Suprapubic skin (tissue), 4 donors: ENCODE results near the gene TEX29. TPM values are rescaled to one million over a fixed set of nuclear protein-coding genes. Genes with fewer than 3 reads are reported as not detected.

Experiments used
- DNase-seq, 2 donors: peaks; one replicate each; pipeline ENCODE4 v3.0.0-alpha.2; 2019; ENCODE audit warnings: low spot score in 2 of 2
- H3K27ac ChIP-seq: fragments of 200-600 bp; sonication (generic); one replicate; pipeline ENCODE4 v1.5.1; 2019
- H3K27me3 ChIP-seq: fragments of 200-600 bp; sonication (generic); one replicate; pipeline ENCODE4 v1.5.1; 2019
- H3K36me3 ChIP-seq: fragments of 200-600 bp; sonication (generic); one replicate; pipeline ENCODE4 v1.5.1; 2019
- H3K4me1 ChIP-seq: fragments of 200-600 bp; sonication (generic); one replicate; pipeline ENCODE4 v1.5.1; 2019
- H3K4me3 ChIP-seq: fragments of 200-600 bp; sonication (generic); one replicate; pipeline ENCODE4 v1.5.1; 2019; ENCODE audit warnings: mild to moderate bottlenecking
- H3K9me3 ChIP-seq: fragments of 200-600 bp; sonication (generic); one replicate; pipeline ENCODE4 v1.5.1; 2019
- CTCF ChIP-seq, 2 donors: fragments of 200-600 bp in 1 of 2; fragments of 450-650 bp in 1 of 2; sonication (generic) in 1 of 2; IDR thresholded peaks; one replicate each; pipeline ENCODE4 v1.5.1; 2016 to 2019; ENCODE audit warnings: antibody characterized with exemption in 2 of 2, mild to moderate bottlenecking in 1 of 2, moderate library complexity in 1 of 2
- EP300 ChIP-seq: sonication (generic); formaldehyde crosslinking; IDR thresholded peaks from one replicate; pipeline ENCODE4 v1.6.1; 2017; ENCODE audit warnings: antibody characterized with exemption
- POLR2A ChIP-seq, 2 donors: fragments of 450-650 bp; IDR thresholded peaks; one replicate each; pipeline ENCODE4 v1.6.1; 2017; ENCODE audit warnings: antibody characterized with exemption in 2 of 2, mild to moderate bottlenecking in 2 of 2, moderate library complexity in 2 of 2
- POLR2AphosphoS5 ChIP-seq, 3 donors: sonication (generic); formaldehyde crosslinking; IDR thresholded peaks; one replicate each; pipeline ENCODE4 v1.6.1; 2017; ENCODE audit warnings: antibody characterized with exemption in 3 of 3
- WGBS: methylation state at CpG from one replicate; pipeline ENCODE4 v1.1.5; 2018; 5-methylcytosine and 5-hydroxymethylcytosine counted together
- total RNA-seq, 4 donors: library from RNA; depleted of rRNA; stranded (reverse); fragments of >200 nt; gene quantifications; one replicate each; pipeline ENCODE4 v1.1.0, GENCODE V29; 2016

The TEX29 gene
- total RNA-seq, 4 donors from 2014 or later, result not detected

GRCh38 chr13:111323549-111323948 is 3.1 kb downstream of the TEX29 start:
- H3K4me1 ChIP-seq, result no peaks in the 10 kb centered on the region
- no peaks in the 10 kb centered on the region for H3K27me3 ChIP-seq
- DNase-seq, result peak in 1 of 2 donors; percentile 53
- no peaks in the 10 kb centered on the region for H3K36me3 ChIP-seq
- no peaks in the 10 kb centered on the region for H3K9me3 ChIP-seq
- no peak for TF ChIP-seq POLR2A (IDR thresholded peaks at IDR 0.05)
- no peak for TF ChIP-seq CTCF (IDR thresholded peaks at IDR 0.05)
- TF ChIP-seq POLR2AphosphoS5 (IDR thresholded peaks at IDR 0.05), result no peak
- no peak for TF ChIP-seq EP300
- no peak overlapping the region for H3K4me3 ChIP-seq
- no peak overlapping the region for H3K27ac ChIP-seq
- WGBS, result 80% methylated on average over 14 of the region's 14 CpGs

DNA sequence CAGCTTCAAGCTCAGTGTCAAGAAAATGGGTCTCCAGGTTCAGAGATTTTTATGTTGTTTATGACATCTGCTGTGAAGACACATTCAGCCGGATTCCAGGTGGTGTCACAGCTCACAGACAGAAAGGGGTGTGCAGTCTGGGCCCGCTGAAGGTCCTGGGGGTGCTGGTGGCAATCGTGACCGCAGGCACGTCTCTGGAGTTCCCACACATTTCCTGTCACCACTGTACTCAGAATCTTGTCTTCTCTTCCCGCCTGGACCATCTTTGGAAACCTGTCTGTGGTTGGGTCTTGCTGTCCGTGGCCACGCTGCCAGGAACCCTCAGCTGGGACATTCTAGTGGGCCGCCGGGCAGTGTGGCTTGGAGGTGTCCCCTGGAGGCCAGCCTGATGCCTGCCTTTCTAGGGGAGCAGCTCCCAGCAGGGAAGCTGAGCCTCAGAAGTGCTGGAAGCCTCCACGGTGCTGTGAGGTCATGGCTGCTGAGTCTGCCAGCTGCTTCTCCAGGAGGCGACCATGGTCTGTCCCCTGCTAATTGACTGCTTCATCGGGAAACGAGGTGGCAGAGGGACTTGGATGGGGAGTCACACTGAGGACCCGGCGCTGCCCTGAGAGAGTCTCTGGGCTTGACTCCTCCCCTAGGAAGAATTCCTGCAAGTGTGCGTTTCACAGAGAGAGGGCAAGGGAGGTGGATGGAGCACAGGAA is 3.7 kb downstream of the TEX29 start:
- H3K4me3 ChIP-seq, result no peak overlapping the region
- 62% methylated on average over 14 of the region's 17 CpGs for WGBS
- H3K27me3 ChIP-seq, result no peaks in the 10 kb centered on the region
- no peaks in the 10 kb centered on the region for H3K9me3 ChIP-seq
- TF ChIP-seq POLR2A (IDR thresholded peaks at IDR 0.05), result no peak
- TF ChIP-seq EP300, result no peak
- no peak for TF ChIP-seq POLR2AphosphoS5 (IDR thresholded peaks at IDR 0.05)
- no peak for TF ChIP-seq CTCF (IDR thresholded peaks at IDR 0.05)
- no peak for DNase-seq
- H3K36me3 ChIP-seq, result no peaks in the 10 kb centered on the region
- no peak overlapping the region for H3K27ac ChIP-seq
- H3K4me1 ChIP-seq, result no peaks in the 10 kb centered on the region

- H3K9me3 ChIP-seq, result no peaks in the 10 kb centered on the region
- H3K27me3 ChIP-seq, result no peaks in the 10 kb centered on the region
- H3K4me3 ChIP-seq, result no peak overlapping the region
- no peaks in the 10 kb centered on the region for H3K4me1 ChIP-seq
- H3K36me3 ChIP-seq, result no peaks in the 10 kb centered on the region
- DNase-seq, result peak in 1 of 2 donors; percentile 41
- TF ChIP-seq EP300, result no peak
- H3K27ac ChIP-seq, result no peak overlapping the region
- 85% methylated on average over 14 of the region's 14 CpGs for WGBS
These were observed 4.3 kb downstream of the TEX29 start for GRCh38 chr13:111324736-111325135.

- no peaks in the 10 kb centered on the region for H3K4me1 ChIP-seq
- no peaks in the 10 kb centered on the region for H3K36me3 ChIP-seq
- WGBS, result 85% methylated on average over 28 of the region's 28 CpGs
- H3K9me3 ChIP-seq, result no peaks in the 10 kb centered on the region
- H3K27ac ChIP-seq, result no peak overlapping the region
- H3K4me3 ChIP-seq, result no peak overlapping the region
- no peaks in the 10 kb centered on the region for H3K27me3 ChIP-seq
- DNase-seq, result peak in 1 of 2 donors; percentile 58
- no peak for TF ChIP-seq POLR2AphosphoS5 (IDR thresholded peaks at IDR 0.05)
- TF ChIP-seq CTCF (IDR thresholded peaks at IDR 0.05), result no peak
- no peak for TF ChIP-seq EP300
- no peak for TF ChIP-seq POLR2A (IDR thresholded peaks at IDR 0.05)
These were observed 4.9 kb downstream of the TEX29 start for GRCh38 chr13:111325146-111325890.

DNA sequence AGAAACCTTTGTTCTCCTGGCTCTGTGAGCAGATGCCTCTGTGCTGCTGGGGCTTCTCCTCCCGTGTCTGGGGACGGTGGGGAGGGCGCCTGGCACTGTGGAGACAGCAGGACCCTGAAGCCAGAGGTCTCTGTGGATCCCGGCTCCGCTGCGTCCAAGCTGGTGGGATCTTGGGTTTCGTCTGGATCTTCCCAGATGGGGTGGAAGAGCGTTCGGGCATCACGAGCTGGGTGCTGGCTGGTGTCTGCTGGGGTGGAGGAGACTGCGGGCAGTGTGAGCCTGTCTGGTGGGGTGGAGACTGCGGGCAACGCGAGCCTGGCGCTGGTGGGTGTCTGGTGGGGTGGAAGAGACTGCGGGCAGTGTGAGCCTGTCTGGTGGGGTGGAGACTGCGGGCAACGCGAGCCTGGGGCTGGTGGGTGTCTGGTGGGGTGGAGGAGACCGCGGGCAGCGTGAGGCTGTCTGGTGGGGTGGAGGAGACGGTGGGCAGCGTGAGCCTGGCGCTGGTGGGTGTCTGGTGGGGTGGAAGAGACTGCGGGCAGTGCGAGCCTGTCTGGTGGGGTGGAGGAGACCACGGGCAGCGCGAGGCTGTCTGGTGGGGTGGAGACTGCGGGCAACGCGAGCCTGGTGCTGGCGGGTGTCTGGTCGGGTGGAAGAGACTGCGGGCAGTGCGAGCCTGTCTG is 5.6 kb downstream of the TEX29 start:
- TF ChIP-seq POLR2AphosphoS5 (IDR thresholded peaks at IDR 0.05), result no peak
- TF ChIP-seq CTCF (IDR thresholded peaks at IDR 0.05), result no peak
- no peak for TF ChIP-seq EP300
- TF ChIP-seq POLR2A (IDR thresholded peaks at IDR 0.05), result no peak
- Histone ChIP-seq H3K4me1 (no peaks in the 10 kb centered on the region), H3K9me3 (no peaks in the 10 kb centered on the region), H3K27me3 (no peaks in the 10 kb centered on the region), H3K4me3 (no peak overlapping the region), H3K27ac (no peak overlapping the region), H3K36me3 (no peaks in the 10 kb centered on the region)
- 75% methylated on average over 35 of the region's 37 CpGs for WGBS
- peak in 1 of 2 donors; percentile 57 for DNase-seq
